SK-N-MC (cell line): ENCODE data around the gene RBM18.

Experiments
- DNase-seq: peaks from one replicate; pipeline ENCODE4 v3.0.0-alpha.2; 2011; ENCODE audit warnings: low read depth, low spot score
- H3K27ac ChIP-seq: fragments of 200-600 bp; sonication (generic); 2 replicates; pipeline ENCODE4 v1.5.1; 2016; ENCODE audit warnings: mixed run types
- H3K36me3 ChIP-seq: fragments of 200-600 bp; sonication (generic); 2 replicates; pipeline ENCODE4 v1.6.1; 2017; ENCODE audit warnings: antibody characterized with exemption, low read length, mixed read lengths; ENCODE audit not compliant: insufficient read depth
- H3K4me3 ChIP-seq: fragments of 200-600 bp; sonication (generic); 2 replicates; pipeline ENCODE4 v1.5.1; 2016
- H3K9ac ChIP-seq: fragments of 200-600 bp; sonication (generic); 2 replicates; pipeline ENCODE4 v1.8.0; 2017; ENCODE audit warnings: mixed run types, mixed read lengths; ENCODE audit not compliant: insufficient read length
- H3K9me3 ChIP-seq: fragments of 200-600 bp; sonication (generic); 2 replicates; pipeline ENCODE4 v1.6.1; 2017; ENCODE audit warnings: low read depth, mild to moderate bottlenecking, antibody characterized with exemption, low read length, moderate library complexity, mixed read lengths
- EZH2 ChIP-seq: fragments of 200-600 bp; sonication (generic); IDR thresholded peaks from one replicate; pipeline ENCODE4 v1.6.1; 2017; ENCODE audit warnings: antibody characterized with exemption
- FOXP2 ChIP-seq: optimal IDR thresholded peaks from 2 replicates; pipeline ENCODE3; 2011; ENCODE audit warnings: mild to moderate bottlenecking, moderate library complexity; ENCODE audit not compliant: insufficient read depth; ENCODE audit errors: extremely low read length, control extremely low read depth
- POLR2AphosphoS5 ChIP-seq: IDR thresholded peaks from 2 replicates; pipeline ENCODE4 v1.6.1; 2012; ENCODE audit warnings: mild to moderate bottlenecking, low read depth, low read length, borderline replicate concordance

Gene RBM18

DNA sequence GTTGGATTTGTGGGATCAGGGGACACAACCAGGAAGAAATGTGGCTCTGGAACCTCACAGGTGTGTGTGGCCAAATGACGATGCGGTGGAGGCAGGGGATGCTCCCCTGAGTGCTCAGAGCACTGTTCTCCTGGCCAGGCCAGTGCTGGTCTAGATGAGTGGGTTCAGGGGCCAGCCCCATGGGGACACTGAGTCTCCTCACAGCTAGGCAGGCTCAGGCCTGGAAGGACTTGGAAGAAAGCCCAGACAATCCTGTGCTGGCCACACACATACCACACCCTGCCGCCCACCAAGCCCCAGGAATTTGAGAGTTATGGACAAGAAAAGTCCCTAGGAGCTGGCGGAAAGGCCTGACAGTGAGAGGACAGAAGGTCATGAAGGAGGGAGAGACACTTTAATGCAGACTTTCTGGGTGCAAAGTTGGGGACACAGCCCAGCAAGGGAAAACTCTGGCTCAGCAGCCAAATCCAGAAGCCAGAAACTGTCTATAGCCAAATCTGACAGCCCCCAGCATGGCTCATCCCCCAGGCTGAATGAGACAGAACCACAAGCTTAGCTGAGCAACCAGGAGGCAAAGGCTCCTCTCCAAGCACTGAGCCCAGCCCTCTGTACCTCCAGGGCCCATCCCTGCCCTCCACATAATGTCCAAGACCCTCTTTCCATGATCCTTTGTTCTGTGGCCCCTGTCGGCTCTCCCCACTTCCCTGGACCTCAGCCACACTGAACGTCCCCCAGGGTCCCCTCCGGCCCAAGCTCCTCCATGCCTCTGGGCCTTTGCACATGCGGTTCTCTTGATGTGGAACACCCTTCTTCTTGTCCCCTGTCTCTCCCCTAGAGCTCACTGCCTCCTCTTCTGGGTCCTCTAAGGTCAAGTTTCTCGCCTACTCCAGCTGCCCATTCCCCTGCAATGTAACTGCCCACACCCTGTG is 58.3 kb downstream of the RBM18 start:
- TF ChIP-seq FOXP2 (no peak), POLR2AphosphoS5 (no peak), EZH2 (no peak)
- Histone ChIP-seq H3K9me3 (no peaks in the 10 kb centered on the region), H3K9ac (no peak overlapping the region)

DNA sequence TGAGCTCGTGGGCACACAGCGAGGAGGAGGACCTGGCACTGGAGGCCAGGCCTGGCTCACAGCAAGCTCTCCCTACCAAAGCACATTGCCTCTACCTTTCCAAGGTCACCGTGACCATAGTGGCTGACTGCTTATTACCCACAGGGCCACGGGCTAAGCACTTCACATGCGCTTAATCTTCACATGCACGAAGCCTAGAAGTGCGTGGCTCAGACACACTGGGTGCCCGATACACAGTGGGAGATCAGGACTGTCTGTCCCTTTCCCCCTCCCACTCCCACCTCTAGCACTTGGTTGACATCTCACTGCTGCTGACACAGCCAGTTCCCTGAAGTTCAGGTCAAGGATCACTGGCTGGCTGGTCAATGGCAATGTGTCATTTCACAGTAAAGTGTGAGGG is 59.5 kb downstream of the RBM18 start:
- Histone ChIP-seq H3K9ac (no peak overlapping the region), H3K27ac (no peak overlapping the region), H3K9me3 (no peaks in the 10 kb centered on the region), H3K4me3 (no peak overlapping the region), H3K36me3 (no peaks in the 10 kb centered on the region)
- no peak for DNase-seq
- TF ChIP-seq EZH2 (no peak), POLR2AphosphoS5 (no peak), FOXP2 (no peak)

More for the DNA sequence above, 58.3 kb downstream of the RBM18 start:
- H3K4me3 ChIP-seq, result no peak overlapping the region
- H3K27ac ChIP-seq, result no peak overlapping the region
- no peak for DNase-seq
- no peaks in the 10 kb centered on the region for H3K36me3 ChIP-seq

DNA sequence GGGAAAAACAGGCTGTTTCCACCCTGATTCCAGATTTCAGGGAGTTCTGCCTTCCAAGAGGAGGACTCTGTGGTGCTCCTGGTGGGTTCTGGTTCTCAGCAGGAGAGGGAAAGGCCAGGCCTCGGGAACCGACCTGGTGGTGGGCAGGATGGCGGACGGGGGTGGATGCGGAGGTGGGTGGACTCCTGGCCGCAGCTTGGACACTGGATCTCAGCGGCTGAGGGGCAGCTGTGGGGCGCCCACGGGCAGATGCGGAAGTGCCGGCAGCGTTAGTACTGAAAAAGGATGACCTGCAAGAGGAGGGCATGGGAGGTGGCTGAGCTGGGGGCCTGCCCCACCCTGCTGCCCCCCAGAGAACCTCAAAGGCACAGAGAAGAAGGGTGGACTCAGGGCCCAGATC is 60.1 kb downstream of the RBM18 start:
- no peak for DNase-seq
- Histone ChIP-seq H3K27ac (no peak overlapping the region), H3K36me3 (no peaks in the 10 kb centered on the region), H3K4me3 (no peak overlapping the region), H3K9me3 (no peaks in the 10 kb centered on the region), H3K9ac (no peak overlapping the region)
- TF ChIP-seq POLR2AphosphoS5 (no peak), FOXP2 (no peak)

GRCh38 chr9:122204055-122204454 is 60.6 kb downstream of the RBM18 start:
- no peaks in the 10 kb centered on the region for H3K36me3 ChIP-seq
- DNase-seq, result no peak
- H3K9me3 ChIP-seq, result no peaks in the 10 kb centered on the region
- no peak overlapping the region for H3K9ac ChIP-seq
- TF ChIP-seq POLR2AphosphoS5, result no peak
- TF ChIP-seq FOXP2, result no peak
- TF ChIP-seq EZH2, result no peak
- H3K27ac ChIP-seq, result no peak overlapping the region
- no peak overlapping the region for H3K4me3 ChIP-seq

DNA sequence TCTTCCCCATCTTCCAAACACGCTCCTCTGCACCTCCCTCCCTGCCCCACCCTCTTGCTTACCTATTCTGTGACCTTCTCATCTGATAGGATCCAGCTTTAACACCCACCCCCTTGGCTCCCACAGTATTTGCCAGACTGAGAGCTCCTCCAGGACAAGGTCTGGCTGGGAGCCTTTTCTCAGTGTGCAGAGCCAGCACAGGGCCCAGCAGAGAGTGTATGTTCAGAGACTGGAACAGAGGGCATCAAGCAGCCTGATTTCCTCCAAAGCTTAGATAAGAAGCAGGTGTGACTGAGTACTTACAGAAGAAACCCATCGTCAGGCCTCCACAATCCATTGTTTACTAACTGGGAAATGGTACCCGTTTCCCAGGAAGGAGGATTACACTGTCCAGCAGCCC is 62.5 kb downstream of the RBM18 start:
- Histone ChIP-seq H3K27ac (no peak overlapping the region), H3K9me3 (no peaks in the 10 kb centered on the region), H3K36me3 (no peaks in the 10 kb centered on the region), H3K4me3 (no peak overlapping the region), H3K9ac (no peak overlapping the region)
- TF ChIP-seq POLR2AphosphoS5, result no peak
- DNase-seq, result no peak

DNA sequence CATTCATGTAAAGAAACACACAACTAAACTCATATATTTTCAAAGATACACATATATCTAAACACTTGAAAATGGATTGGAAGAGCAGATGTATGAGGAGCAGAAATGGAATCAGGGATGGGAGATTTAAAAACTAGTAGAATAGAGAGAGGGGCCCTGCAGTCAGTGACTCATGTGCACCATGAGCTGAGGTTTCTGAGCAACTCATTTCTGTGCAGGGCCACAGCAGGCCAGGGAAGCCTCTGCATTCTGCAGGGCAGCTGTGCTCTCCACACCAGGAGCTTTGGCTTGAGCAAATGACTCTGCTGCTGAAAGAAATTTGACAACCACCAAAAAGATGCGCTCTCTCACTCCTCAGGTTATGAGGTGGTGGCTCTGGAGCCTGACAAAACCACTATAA is 63.0 kb downstream of the RBM18 start:
- TF ChIP-seq EZH2 (no peak), FOXP2 (no peak), POLR2AphosphoS5 (no peak)
- H3K9me3 ChIP-seq, result no peaks in the 10 kb centered on the region
- H3K4me3 ChIP-seq, result no peak overlapping the region
- H3K9ac ChIP-seq, result no peak overlapping the region
- H3K27ac ChIP-seq, result no peak overlapping the region
- no peak for DNase-seq
- H3K36me3 ChIP-seq, result no peaks in the 10 kb centered on the region

DNA sequence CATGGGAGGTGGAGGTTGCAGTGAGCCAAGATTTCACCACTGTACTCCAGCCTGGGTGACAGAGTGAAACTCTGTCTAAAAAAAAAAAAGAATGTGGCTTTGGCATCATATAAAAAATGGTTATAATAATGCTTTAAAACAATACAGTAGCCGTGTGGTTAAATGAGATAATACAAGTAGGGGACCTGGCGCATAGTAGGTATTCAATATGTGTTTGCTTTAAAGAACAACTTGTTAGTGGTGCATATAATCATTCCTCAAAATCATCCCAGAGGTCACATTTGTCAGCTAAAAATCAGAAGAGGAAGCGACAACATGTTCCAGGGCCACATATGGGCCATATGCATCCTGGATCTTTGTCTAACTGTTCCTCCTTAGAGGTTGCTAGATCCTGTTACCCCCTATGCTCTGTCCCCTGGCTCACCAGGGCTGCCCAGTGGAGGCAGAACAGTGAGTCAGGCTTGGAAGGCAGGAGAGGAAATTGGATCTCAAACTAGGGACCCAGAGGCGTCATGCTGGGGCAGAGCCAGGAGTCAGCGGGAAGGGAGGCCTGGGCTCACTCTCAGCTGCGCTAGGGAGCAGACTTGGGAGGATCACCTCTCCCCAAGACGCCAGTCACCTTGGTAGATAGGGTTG is 63.6 kb downstream of the RBM18 start:
- TF ChIP-seq EZH2, result no peak
- no peak for TF ChIP-seq POLR2AphosphoS5
- no peak for TF ChIP-seq FOXP2
- Histone ChIP-seq H3K9ac (no peak overlapping the region), H3K9me3 (no peaks in the 10 kb centered on the region), H3K36me3 (no peaks in the 10 kb centered on the region), H3K27ac (no peak overlapping the region), H3K4me3 (no peak overlapping the region)
- no peak for DNase-seq

- H3K4me3 ChIP-seq, result no peak overlapping the region
- TF ChIP-seq POLR2AphosphoS5 (no peak), EZH2 (no peak), FOXP2 (no peak)
- no peaks in the 10 kb centered on the region for H3K9me3 ChIP-seq
- H3K9ac ChIP-seq, result no peak overlapping the region
- no peak overlapping the region for H3K27ac ChIP-seq
- no peak for DNase-seq
- no peaks in the 10 kb centered on the region for H3K36me3 ChIP-seq
These were observed 66.8 kb downstream of the RBM18 start for GRCh38 chr9:122197882-122198281.

DNA sequence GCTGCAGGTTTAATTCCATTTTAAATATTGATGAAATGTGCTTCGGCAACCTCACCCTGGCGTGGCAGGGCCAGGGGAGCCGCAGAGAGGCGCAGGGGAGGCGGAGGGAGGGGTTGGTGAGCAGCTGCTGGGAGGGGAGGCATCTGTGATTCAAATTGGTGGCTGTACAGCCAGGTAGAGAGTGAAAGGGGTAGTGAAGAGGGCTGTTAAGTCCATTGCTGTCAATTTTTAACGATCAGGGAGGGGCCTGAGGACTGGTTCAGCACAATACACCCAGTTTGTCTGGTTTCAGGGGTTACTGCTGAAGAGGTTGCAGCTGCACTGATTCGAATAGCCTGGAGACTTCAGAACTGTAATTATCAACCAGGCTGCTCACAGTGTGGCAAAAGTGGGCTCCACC is 67.2 kb downstream of the RBM18 start:
- H3K4me3 ChIP-seq, result no peak overlapping the region
- no peak overlapping the region for H3K27ac ChIP-seq
- no peak for DNase-seq
- no peaks in the 10 kb centered on the region for H3K36me3 ChIP-seq
- H3K9me3 ChIP-seq, result no peaks in the 10 kb centered on the region
- no peak overlapping the region for H3K9ac ChIP-seq
- no peak for TF ChIP-seq FOXP2
- no peak for TF ChIP-seq EZH2
- no peak for TF ChIP-seq POLR2AphosphoS5
